ENCODE data around the gene MAN1C1. TPM values are rescaled to one million over a fixed set of nuclear protein-coding genes. Genes with fewer than 3 reads are reported as not detected.

The MAN1C1 gene
- polyA plus RNA-seq, 1 of the 3 experiments (the other 2 are of a cell fraction), result 0.20 TPM

DNA sequence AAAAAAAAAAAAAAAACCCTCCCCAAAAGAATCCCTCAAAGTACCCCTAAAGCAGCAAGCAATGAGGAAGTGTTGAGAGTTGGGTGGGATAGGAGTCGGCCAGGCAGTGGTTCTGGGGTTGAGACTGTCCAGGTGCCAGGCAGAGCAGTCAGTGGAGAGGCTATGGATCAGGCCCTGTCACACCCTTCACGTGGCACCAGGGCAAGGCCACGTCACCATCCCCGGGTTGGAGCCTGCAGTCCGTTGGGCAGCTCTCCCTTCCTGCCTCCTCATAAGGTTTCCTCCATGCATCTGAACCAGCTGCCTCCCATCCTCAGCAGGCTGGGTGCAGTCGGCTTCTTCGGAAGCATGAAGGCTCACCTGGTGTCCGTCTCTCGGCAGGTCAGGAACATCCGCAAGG lies 146.9 kb downstream of the MAN1C1 start (continued):
- TF ChIP-seq IRF3 (IDR thresholded peaks at IDR 0.05; ENCODE audit: low read depth, low read length) (no peak), NRF1 (IDR thresholded peaks at IDR 0.05; ENCODE audit: low read depth, low read length) (no peak), EP300 (IDR thresholded peaks at IDR 0.05; ENCODE audit: borderline replicate concordance in 1 of 2, low read depth in 1 of 2, low read length in 1 of 2) (no peak)
- TF ChIP-seq, protein P1, sequence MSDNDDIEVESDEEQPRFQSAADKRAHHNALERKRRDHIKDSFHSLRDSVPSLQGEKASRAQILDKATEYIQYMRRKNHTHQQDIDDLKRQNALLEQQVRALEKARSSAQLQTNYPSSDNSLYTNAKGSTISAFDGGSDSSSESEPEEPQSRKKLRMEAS (IDR thresholded peaks at IDR 0.05; ENCODE audit: low read depth), result no peak
- TF ChIP-seq, protein P2, sequence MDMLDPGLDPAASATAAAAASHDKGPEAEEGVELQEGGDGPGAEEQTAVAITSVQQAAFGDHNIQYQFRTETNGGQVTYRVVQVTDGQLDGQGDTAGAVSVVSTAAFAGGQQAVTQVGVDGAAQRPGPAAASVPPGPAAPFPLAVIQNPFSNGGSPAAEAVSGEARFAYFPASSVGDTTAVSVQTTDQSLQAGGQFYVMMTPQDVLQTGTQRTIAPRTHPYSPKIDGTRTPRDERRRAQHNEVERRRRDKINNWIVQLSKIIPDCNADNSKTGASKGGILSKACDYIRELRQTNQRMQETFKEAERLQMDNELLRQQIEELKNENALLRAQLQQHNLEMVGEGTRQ (IDR thresholded peaks at IDR 0.05; ENCODE audit: borderline replicate concordance, low read depth, low read length), result no peak

- Histone ChIP-seq H3F3A (replicated peaks; ENCODE audit: insufficient read depth) (no peaks in the 10 kb centered on the region), H3K27ac (ENCODE audit: low read depth in 2 of 2, low read length in 1 of 2) (peak overlapping the region in 1 of 2 experiments; percentile 75; a peak in 2 of 4 replicates), H4K20me1 (ENCODE audit: insufficient read depth) (no peaks in the 10 kb centered on the region), H3K4me1 (ENCODE audit: control insufficient read depth in 1 of 2, insufficient read depth in 2 of 2, low read depth in 1 of 2, low read length in 1 of 2) (peaks cover 0 to 45% of the 10 kb centered on the region in 2 experiments; a peak in 1 of 4 replicates), H3K27me3 (ENCODE audit: insufficient read depth) (no peaks in the 10 kb centered on the region), H3K9me2 (no peaks in the 10 kb centered on the region), H3K9me3 (no peaks in the 10 kb centered on the region), H3K4me2 (no peak overlapping the region), H3K36me3 (replicated peaks in 1 of 2; ENCODE audit: control insufficient read depth in 1 of 2, insufficient read depth in 2 of 2, low read length in 1 of 2) (no peaks in the 10 kb centered on the region), H2AFZ (ENCODE audit: low read depth) (no peak overlapping the region), H3K4me3 (ENCODE audit: low read depth in 2 of 2, low read length in 1 of 2) (no peak overlapping the region), H3K9ac (no peak overlapping the region), H3K79me2 (ENCODE audit: insufficient read depth) (no peaks in the 10 kb centered on the region)
- DNase-seq, result no peak
- ChIA-PET CTCF (interaction anchor here (0.6 to 2.2 kb wide), 12 partner anchors 11 to 156 kb away, joined by 3 to 8 read pairs (median 4); no protein-coding TSS in a partner anchor), POLR2A (interaction anchor here (1.2 to 1.3 kb wide), 2 partner anchors 10 to 37 kb away, joined by 3 to 6 read pairs; no protein-coding TSS in a partner anchor)
- WGBS (ENCODE audit: low lambda C conversion rate), result 74% methylated on average over 8 of the region's 8 CpGs
- TF ChIP-seq GATA2 (CRISPR knock-in tag; IDR thresholded peaks at IDR 0.05) (no peak), EZH2phosphoT487 (IDR thresholded peaks at IDR 0.05; ENCODE audit: borderline replicate concordance, low read depth) (no peak)
Measured at GRCh38 chr1:25765136-25765922, 148.7 kb downstream of the MAN1C1 start.

GRCh38 chr1:25765923-25766589 lies 149.5 kb downstream of the MAN1C1 start:
- Histone ChIP-seq H2AFZ (ENCODE audit: low read depth) (no peak overlapping the region), H3K9ac (no peak overlapping the region), H3K4me2 (no peak overlapping the region), H4K20me1 (ENCODE audit: insufficient read depth) (no peaks in the 10 kb centered on the region), H3F3A (replicated peaks; ENCODE audit: insufficient read depth) (no peaks in the 10 kb centered on the region), H3K9me3 (no peaks in the 10 kb centered on the region), H3K79me2 (ENCODE audit: insufficient read depth) (no peaks in the 10 kb centered on the region), H3K4me1 (ENCODE audit: control insufficient read depth in 1 of 2, insufficient read depth in 2 of 2, low read depth in 1 of 2, low read length in 1 of 2) (peaks cover 0 to 46% of the 10 kb centered on the region in 2 experiments; a peak in 1 of 4 replicates), H3K9me2 (no peaks in the 10 kb centered on the region), H3K27me3 (ENCODE audit: insufficient read depth) (no peaks in the 10 kb centered on the region), H3K36me3 (replicated peaks in 1 of 2; ENCODE audit: control insufficient read depth in 1 of 2, insufficient read depth in 2 of 2, low read length in 1 of 2) (no peaks in the 10 kb centered on the region), H3K4me3 (ENCODE audit: low read depth in 2 of 2, low read length in 1 of 2) (no peak overlapping the region), H3K27ac (ENCODE audit: low read depth in 2 of 2, low read length in 1 of 2) (peak overlapping the region in 1 of 2 experiments; percentile 75; a peak in 2 of 4 replicates)
- ChIA-PET POLR2A (interaction anchor here (1.2 to 1.3 kb wide), 2 partner anchors 9 to 38 kb away, joined by 3 to 6 read pairs; no protein-coding TSS in a partner anchor), CTCF (interaction anchor here (0.6 to 2.2 kb wide), 12 partner anchors 12 to 157 kb away, joined by 3 to 8 read pairs (median 4); no protein-coding TSS in a partner anchor)
- 71% methylated on average over 13 of the region's 13 CpGs for WGBS (ENCODE audit: low lambda C conversion rate)
- peak in 1 of 2 experiments; percentile 34; a peak in 2 of 4 replicates for TF ChIP-seq EP300 (IDR thresholded peaks at IDR 0.05; ENCODE audit: borderline replicate concordance in 1 of 2, low read depth in 1 of 2, low read length in 1 of 2)
- no peak for TF ChIP-seq MEF2A (IDR thresholded peaks at IDR 0.05; ENCODE audit: borderline replicate concordance, low read depth)
- no peak for TF ChIP-seq NRF1 (IDR thresholded peaks at IDR 0.05; ENCODE audit: low read depth, low read length)
- no peak for TF ChIP-seq SMC3 (IDR thresholded peaks at IDR 0.05; ENCODE audit: low read depth, low read length)
- no peak for TF ChIP-seq POLR2AphosphoS5 (IDR thresholded peaks at IDR 0.05; ENCODE audit: low read depth, low read length)
- 0 out of 2 replicates have a peak, but pooled peaks have one; percentile 8 for TF ChIP-seq RAD21 (IDR thresholded peaks at IDR 0.05; ENCODE audit: low read length)
- TF ChIP-seq FOXJ3 (CRISPR knock-in tag; IDR thresholded peaks at IDR 0.05), result no peak
- peak; percentile 33; the same call in 1 of the 2 replicates for TF ChIP-seq MXI1 (IDR thresholded peaks at IDR 0.05; ENCODE audit: low read depth, low read length)
- TF ChIP-seq TAF1 (IDR thresholded peaks at IDR 0.05; ENCODE audit: borderline replicate concordance, low read depth, low read length), result no peak
- TF ChIP-seq, protein P3, sequence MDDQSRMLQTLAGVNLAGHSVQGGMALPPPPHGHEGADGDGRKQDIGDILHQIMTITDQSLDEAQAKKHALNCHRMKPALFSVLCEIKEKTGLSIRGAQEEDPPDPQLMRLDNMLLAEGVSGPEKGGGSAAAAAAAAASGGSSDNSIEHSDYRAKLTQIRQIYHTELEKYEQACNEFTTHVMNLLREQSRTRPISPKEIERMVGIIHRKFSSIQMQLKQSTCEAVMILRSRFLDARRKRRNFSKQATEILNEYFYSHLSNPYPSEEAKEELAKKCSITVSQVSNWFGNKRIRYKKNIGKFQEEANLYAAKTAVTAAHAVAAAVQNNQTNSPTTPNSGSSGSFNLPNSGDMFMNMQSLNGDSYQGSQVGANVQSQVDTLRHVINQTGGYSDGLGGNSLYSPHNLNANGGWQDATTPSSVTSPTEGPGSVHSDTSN (IDR thresholded peaks at IDR 0.05), result no peak
- TF ChIP-seq GATA2 (CRISPR knock-in tag; IDR thresholded peaks at IDR 0.05), result peak; percentile 75
- peak; percentile 44; the same call in 1 of the 2 replicates for TF ChIP-seq RCOR1 (IDR thresholded peaks at IDR 0.05; ENCODE audit: low read length)
- DNase-seq, result peak; percentile 64
